Activated CD4-positive, alpha-beta T cell treated with anti-CD3 and anti-CD28 coated beads, Interleukin-10, Interleukin-2, amounts not matched to agents 100 ng/mL and 50 ng/mL, durations not matched to agents 16 hours and 8 hours (primary cell): ENCODE measurements around the gene DCUN1D4.
"Not testable (repeated sequence)": the region's sequence is repeated elsewhere in the genome, so short reads cannot be mapped to it uniquely, and the experiment has no call there.

Source experiments
- DNase-seq: peaks from one replicate; pipeline ENCODE4 v3.0.0-alpha.2; 2020

Gene DCUN1D4

DNA sequence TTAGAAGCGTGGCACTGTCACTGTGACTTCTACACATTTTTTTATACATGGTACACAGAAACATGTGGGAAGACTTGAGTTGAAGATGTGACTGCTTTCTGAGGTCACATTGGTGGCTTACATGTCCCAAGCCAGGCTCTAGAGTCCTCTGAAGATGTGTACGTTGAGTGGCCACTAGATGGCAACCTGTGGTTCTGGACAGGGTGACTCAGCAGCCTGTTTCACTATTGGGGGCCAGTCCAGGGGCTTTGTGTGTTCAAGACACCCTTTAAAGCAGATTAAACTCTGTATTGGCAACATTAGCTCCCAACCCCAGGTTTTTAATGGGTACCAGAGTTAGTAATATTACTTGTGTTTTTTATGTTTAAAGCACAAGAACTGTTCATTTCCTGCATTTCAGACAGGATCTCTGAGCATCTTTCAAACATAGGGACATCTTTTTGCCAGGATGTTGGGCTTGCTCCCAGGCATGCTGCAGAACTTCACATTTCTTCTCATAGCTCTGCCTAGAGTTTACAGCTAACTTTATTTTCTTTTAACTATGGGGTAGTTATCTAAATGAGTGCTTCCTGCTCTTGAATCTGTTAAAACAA lies 53.0 kb downstream of the DCUN1D4 start:
- peak; percentile 80 for DNase-seq

DNA sequence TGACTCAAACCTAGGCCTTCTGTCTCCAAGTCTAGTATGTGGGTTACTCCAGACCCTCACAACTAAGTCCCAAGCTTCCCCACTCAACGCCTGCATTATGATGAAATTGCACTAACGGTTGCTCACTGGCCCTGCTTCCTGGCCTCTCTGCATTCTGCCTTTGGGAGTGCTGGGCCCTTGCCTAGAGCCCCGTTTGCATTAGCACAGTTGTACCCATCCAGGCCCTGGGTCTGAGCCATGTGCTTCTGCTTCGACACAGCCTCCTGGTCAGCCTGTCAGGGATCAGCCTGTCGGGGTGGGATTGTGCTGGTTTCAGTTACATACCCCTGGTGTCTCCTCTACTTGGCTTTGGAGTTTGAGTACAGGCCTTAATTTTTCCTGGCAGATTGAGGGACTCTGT lies 58.4 kb downstream of the DCUN1D4 start:
- DNase-seq = no peak

DNA sequence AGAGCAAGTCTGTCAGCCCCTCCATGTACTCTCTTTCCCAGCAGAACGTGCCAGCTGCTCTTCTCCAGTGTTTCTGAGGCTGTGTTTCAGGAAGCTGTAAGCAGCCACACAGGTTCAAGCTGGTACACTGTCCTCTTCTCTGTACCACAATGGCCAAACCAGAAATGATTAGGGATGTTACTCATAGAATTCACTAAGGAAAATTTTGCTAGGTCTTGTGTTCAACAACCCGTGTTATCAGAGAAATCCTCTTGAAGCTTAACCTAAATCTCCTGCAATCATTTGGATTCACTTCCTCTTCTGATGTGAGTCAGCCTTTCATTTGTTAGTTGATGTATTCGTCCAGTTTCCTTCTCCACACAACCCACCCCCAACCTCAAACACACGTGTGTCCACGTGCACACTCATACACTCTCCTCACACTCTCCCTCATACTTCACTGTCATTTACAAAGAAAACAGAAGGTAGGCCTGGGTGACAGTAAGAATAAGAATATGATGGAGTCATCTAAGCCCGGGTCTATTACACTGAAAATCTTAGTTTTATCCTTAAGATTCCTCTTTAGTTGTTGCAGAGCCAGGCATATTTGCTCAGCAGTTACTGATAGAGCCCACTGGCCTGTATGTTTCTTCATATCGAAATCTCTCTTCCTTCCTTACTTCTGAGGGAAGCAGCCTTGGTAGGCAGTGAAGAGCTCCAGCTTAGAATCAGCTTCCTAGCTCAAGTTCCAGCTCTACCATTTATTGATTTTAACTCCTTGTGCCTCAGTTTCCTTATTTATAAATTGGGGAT lies 63.4 kb downstream of the DCUN1D4 start:
- DNase-seq = peak; percentile 52

DNA sequence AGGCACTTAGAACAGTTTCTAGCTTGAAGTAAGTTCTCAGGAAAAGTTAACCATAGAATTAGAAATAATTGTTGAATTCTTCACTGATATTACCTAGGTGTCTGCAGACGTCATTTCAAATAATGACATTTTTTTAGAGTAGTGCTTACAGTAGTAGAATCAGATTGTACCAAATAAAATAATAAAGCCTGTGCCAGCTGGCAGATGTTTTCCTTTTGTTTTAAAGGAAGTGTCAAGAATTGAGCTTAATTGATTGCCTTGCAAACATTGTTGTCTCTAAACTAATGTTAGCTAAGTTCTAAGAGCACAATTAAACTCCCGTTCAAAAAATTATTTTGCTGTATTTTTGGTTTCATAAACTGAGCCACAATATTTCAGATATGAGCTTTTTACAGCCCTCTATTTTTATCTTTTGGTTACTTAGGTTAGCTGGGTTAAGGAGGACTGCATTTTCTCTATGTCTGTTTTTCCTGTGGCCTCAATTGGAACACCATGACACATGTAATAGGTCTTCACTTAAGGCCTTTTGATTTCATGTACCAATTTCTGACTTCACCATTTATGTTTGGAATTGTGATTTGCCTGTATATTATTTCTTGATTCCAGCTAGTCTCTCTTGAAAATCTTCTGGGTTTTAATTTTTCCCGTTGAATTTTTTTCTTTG lies 64.2 kb downstream of the DCUN1D4 start:
- DNase-seq = no peak

DNA sequence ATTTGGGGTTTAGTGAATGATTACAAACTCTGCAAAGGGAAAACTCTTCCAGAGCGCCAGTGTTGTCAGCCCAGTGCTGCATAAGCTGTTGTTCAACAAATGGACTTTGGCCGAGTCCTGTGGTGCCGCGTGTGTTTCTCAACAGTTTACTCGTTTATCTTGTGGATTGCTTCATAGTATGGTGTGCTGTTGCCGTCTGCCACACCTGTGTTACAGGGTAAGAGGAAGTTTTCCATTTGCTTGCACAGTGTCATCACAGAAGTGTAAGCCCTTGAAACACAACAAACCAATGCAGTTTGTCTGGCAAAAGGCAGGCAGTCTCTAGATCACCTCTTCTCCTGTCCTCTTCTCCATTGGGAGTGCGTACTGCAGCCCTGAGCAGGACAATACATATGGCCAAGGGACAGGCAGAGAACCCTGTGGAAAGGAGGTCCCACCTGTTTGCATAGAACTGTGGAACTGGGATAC lies 66.3 kb downstream of the DCUN1D4 start:
- DNase-seq = no peak

DNA sequence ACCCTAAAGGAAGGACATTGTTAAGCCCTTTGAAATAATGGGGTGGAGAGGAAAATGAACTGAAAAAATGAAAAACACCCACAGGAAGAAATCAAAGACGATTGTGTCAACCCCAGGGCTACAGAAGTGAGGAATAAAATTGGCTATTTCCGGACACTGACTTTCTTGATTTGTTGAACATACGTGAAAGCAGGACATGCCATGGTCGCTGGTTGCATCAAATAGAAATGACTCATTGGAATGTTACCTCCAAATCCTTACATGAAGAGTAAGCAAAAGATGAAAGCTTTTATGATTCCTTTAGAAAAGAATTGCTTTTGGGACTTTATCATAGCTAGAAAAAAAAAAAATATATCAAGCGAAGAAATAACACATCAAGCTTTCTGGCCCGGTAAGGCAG lies 75.3 kb downstream of the DCUN1D4 start:
- DNase-seq = no peak

DNA sequence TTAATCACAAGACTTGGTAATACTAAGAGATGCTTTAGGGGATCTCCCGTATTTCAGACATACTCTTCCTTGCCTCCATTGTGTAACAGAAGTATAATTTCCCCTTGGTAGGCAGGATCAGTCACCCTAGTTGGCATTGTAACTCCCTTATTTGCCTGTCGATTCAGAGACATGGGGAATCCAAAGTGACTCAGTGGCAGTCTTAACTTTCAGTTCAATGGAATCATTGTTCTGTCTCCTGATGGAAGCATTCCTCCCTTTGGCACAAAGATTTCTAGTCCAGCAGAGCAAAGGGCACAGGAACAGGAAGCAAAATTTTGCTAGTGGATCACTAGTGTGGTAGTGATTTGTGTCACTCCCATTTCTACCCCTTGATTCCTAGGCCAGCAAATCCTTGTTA lies 80.4 kb downstream of the DCUN1D4 start:
- no peak for DNase-seq

DNA sequence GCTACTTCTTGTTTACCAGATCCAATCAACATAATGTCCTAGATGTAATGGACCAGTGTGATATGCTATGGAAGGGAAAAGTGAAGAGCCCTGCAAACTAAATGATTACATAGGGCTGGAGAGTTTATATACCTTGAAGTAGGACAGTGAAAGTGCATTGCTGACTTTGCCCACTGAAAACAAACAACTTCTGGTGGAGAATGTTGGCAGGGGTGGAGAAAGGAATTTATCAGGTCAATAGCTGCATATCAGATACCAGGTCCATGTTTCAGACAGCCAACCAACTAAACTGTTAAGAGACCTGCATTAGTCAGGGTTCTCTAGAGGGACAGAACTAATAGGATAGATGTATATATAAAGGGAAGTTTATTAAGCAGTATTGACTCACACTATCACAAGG lies 82.4 kb downstream of the DCUN1D4 start:
- no peak for DNase-seq

DNA sequence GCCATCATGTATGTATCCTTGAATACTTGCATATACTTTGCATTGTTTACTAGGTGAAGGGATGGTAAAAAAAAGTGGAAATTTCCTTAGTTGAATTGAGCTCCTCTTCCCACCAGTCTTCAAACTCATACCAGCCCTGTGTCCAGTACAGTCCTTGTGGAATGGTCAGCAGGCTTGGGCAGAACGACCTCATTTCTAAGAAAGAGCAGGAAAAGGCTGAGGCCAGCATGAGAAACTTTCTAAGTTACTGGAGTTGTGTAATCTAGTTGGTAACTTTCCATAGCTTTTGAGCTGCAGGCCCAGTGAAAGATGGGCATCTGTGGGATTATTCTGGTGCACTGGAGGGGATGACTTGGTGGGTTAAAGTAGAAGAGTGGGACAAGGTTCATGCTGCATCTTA lies 87.6 kb downstream of the DCUN1D4 start:
- no peak for DNase-seq

DNA sequence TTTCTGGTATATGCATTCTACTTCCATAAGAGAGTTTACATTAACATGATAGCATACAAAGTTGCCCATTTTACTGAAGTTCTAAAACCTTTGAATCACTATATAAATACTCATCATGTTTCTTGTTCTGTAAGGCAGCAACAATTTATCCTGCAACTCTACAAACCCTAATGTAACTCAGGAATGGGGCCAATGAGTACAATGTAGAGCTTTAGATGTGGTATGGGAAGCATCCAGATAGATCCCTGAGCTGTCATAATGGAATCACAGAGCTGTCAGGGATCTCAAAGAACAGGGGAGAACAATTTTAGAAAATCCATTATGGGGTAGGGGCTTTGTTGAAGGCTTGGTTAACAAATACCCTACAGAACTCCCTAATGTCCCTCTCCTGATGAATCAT lies 88.5 kb downstream of the DCUN1D4 start:
- no peak for DNase-seq

DNA sequence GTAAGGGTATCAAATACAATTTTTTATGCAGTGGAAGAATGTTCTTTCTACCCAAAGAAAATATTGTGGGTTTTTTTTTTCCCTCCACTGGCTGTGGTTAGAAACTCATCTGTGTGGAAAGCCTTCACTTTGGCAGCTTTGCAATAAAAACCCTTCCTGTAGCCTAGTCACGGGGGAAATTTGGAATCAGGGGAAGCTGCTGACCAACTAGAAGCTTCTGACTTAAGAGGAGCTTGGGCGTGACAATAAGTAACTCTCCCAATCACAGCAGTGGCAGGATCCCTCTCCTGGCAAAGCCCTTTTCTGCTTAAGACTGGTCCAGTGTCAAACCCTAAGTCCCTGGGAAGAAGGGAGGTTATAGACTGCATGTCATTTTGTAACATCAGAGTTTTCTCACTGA lies 89.3 kb downstream of the DCUN1D4 start:
- DNase-seq = no peak

DNA sequence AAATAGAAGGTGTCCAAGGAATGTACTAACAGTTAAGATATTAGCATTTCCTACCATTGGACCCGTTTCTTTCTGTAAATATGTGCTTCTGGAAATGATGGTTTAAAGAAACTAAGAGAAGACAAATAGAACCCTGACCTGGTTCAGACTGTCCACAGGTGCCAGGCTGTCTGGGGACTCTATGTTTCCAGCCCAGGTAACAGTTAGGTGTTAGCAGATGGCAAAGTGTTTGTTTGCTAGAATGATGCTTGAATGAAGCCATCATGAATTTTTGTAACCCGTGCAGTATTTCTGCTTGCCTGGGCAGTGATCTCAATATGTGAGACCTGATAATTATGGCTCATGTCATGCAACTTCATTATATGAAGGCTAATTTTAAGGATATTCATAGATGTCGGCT lies 89.7 kb downstream of the DCUN1D4 start:
- no peak for DNase-seq

DNA sequence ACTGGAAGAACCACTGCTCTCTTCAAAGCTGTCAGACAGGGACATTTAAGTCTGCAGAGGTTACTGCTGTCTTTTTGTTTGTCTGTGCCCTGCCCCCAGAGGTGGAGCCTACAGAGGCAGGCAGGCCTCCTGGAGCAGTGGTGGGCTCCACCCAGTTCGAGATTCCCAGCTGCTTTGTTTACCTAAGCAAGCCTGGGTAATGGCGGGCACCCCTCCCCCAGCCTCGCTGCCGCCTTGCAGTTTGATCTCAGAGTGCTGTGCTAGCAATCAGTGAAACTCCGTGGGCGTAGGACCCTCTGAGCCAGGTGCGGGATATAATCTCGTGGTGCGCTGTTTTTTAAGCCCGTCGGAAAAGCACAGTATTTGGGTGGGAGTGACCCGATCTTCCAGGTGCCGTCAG lies 97.5 kb downstream of the DCUN1D4 start:
- DNase-seq = not testable (repeated sequence)

DNA sequence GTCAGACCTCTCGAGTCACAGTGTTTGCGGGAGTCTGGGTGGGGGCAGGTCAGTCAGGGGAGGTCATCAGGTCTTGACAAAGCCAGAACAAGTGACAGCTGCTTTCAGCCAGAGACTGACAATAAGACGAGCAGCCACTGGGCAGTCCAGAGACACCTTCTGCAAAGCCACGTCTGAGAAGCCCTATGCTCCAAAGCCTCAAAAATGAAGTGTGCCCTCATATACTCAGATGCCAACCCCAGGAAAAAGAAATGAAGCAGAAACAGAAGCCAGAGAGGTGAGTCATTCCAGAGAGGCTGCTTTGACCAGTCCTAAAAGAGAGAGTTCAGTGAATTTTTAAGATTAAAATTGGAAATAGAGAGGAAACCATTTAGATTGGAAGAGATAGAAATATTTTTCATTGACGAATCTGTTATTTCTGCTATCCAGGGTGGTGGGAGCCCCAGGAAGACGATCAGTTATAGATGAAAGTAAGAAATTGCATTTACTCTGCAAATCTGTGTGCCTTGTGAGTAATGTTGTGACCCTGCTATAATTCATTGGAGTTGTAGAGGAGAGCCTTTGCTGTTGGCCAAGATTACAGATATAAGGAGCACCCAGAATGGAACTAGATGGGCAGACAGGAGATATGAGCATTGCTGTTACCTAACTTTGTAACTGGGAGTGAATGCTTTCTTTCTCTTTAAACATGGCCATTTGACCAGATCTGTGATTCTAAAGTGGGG lies 99.3 kb downstream of the DCUN1D4 start:
- DNase-seq = no peak

DNA sequence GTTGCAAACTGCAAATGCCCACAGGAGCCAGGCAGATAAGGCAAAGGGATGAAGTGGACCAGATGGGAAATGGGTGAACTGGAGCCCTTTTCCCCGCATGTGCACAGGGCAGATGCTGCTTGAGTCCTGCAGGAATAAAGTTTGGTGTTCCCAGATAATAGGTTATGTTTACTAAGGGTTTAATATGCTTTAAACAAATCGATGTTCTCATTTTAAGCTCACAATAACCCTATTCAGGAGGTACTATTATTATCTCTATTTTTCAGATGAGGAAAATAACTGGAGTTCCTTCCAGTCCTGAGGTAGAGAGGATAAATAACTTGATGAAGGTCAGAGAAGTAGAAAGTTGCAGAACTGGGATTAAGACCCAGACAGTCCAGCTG lies 99.9 kb downstream of the DCUN1D4 start:
- no peak for DNase-seq

DNA sequence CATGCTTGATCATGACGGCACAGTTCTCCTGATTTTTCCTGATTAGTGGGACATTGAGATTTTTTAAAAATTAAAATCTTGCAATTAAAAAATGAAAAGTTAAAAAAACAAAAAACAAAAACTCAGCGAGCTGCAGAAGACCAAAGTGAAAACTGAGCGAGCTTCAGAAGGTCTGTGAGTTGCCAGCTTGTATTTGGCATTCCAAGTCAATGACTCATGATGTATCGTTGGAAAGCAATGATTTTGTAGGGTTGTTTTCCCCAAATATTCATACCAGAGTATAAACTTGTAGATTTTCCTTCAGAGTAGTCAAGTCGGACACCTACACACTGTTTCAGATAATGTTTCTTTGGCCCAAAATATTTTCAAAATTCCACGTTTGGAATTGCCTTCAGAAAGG lies 100.3 kb downstream of the DCUN1D4 start:
- no peak for DNase-seq

DNA sequence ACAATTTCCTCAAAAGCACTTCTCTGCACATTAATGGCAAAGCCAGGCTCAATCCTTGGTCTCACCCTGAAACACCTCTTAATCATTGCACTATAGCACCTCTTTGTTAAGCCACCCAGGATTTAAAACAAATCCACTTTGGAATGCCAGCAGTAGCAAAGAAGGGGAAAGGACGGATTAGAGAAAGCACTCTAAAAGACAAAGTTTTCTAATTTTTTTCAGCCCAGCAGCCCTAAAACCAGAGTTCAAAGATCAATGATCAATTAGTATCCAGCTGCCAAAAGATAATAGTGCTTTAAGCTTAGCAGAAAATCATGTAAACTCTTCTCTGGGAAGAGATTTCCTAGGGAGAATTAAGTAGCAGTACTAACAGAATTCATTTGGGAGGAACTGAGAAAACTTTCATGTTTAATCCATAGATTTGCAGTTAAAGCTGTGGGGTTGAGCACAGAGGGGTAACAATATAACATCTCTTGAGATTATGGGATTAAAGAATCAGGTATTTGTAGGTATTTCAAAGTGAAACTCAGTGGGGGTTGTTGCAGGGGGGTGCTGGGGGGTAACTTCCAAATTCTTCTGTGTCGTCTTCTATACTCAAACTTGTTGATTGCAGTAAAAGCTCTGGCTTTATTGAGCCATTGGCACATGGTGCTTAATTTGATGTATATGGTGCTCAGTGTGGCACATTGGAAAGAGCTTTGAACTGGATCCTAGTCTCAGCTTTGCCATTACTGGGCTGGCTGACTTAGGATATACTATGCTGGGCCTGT lies 115.4 kb downstream of the DCUN1D4 start:
- no peak for DNase-seq

DNA sequence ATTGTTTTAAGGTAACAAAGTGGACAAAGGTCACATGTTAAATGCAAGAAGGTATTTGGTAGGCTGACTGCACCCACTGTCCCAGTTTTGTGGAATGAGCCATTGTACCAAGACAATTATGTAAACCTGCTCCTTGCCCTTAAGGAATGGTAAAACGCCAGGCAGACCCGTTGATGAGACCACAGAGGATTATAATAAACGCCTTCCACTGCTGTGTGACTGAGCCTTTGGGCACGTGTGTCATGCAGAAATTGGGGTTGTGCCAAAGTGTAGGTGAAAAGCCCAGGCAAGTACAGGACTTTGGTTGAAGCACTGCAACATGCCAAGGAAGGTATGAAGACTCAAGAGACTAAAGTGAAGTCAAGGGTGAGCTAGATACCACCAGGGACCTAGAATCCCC lies 117.5 kb downstream of the DCUN1D4 start:
- no peak for DNase-seq

DNA sequence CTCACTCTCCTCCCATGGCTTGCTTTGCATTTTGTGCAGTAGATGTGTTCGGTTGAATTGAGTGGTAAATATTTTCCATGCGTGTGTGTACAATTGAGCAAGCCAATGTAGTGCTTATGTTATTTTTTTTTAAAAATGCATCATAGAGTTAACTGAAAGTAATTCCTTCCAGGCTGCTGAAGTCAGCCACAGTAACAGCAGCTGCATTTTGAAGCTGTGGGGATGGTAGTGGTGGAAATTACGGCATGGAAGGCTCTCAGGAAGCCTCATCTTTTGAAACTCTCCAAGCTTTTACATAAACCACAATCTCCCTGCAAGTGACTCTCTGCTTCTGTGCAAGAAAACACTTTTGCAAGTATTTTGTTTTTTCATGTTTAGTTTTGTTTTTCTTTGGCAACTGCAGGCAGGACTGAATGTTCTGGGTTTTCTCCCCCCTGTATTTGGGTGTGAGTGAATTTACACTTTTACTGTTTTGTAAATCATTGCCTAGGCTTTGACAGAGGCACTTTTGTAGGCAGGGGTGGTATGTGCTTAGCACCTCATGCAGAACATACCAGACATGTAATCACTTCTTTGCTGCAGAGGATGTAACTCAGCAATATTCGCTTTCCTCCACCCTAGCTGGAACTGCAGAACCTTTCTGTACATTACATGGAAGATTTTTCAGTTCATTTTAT lies 121.0 kb downstream of the DCUN1D4 start:
- DNase-seq = no peak

DNA sequence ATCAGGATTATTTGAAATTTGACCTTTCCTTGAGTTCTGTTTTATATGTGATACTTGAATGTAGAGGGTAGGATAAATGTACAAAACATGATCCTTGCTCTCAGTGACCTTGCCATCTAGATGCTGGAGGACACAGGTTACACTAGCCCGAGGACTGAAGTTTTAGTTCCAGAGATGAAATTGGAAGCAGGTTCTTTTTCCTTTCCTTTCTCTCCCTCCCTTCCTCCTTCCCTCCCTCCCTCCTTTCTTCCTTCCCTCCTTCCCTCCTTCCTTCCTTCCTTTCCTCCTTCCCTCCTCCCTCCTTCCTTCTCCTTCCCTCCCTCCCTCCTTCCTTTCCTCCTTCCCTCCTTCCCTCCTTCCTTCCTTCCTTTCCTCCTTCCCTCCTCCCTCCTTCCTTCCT lies 122.9 kb downstream of the DCUN1D4 start:
- no peak for DNase-seq
